PC-3 (cell line): ENCODE results near the gene ZBTB46.

Source experiments
- EZH2 ChIP-seq: fragments of 300-600 bp; sonication (generic); IDR thresholded peaks from one replicate; pipeline ENCODE4 v1.6.1; 2017; ENCODE audit warnings: antibody characterized with exemption, mild to moderate bottlenecking, low read length; ENCODE audit not compliant: unreplicated experiment
- TF ChIP-seq, protein P1 (sequence below): fragments of 300-600 bp; sonication (generic); conservative IDR thresholded peaks from 2 replicates; pipeline ENCODE4 v1.5.1; 2017; ENCODE audit warnings: antibody characterized with exemption, low read depth, mild to moderate bottlenecking, low read length

DNA sequence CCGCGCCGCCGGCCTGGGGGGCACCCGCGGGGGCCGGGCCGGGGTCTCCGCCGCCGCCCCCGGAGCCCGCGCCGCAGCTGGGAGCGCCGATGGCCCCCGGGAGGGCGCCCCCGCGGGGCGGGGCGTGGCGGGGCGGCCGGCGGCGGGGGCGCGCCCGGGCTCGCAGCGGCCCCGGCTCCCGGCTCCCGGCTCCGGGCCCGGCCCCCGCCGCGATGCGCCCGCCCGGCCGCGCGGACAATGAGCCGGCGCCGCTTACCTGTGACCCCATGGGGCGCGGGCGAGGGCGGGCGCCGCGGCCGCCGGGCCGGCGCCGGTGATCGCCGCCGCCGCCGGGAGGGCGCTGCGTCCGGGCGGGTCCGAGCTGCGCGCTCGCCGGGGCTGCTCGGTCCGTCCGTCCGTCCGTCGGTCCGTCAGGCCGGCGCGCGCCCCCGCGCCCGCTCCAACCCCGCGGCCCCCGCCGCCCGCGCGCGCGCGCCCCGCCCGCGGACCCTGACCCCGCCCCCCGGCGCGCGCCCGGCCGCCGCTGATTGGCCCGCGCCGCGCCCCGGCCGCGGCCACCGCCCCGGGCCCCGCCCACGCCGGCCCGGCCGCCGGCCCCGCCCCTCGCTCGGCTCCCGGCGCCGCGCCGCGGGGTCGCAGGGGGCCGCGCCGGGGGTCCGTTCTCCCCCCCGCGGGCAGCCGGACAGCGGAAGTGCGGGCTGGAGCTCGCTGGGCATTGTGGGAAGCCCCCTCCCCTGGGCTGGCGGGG lies at the start of gene ZBTB46:
- TF ChIP-seq, protein P1, sequence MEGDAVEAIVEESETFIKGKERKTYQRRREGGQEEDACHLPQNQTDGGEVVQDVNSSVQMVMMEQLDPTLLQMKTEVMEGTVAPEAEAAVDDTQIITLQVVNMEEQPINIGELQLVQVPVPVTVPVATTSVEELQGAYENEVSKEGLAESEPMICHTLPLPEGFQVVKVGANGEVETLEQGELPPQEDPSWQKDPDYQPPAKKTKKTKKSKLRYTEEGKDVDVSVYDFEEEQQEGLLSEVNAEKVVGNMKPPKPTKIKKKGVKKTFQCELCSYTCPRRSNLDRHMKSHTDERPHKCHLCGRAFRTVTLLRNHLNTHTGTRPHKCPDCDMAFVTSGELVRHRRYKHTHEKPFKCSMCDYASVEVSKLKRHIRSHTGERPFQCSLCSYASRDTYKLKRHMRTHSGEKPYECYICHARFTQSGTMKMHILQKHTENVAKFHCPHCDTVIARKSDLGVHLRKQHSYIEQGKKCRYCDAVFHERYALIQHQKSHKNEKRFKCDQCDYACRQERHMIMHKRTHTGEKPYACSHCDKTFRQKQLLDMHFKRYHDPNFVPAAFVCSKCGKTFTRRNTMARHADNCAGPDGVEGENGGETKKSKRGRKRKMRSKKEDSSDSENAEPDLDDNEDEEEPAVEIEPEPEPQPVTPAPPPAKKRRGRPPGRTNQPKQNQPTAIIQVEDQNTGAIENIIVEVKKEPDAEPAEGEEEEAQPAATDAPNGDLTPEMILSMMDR, result no peak
- TF ChIP-seq EZH2, result no peak
